Stimulated activated CD8-positive, alpha-beta memory T cell treated with anti-CD3 and anti-CD28 coated beads, Interleukin-4, amount 100 ng/mL, for 48 hours (primary cell): ENCODE data around the gene MT1E.
A peak's percentile ranks its signal among the peaks of the same experiment; 100 is the strongest.
"Not testable (repeated sequence)": the region's sequence is repeated elsewhere in the genome, so short reads cannot be mapped to it uniquely, and the experiment has no call there.

Experiments
- DNase-seq: peaks from one replicate; pipeline ENCODE4 v3.0.0-alpha.2; 2020

MT1E gene

DNA sequence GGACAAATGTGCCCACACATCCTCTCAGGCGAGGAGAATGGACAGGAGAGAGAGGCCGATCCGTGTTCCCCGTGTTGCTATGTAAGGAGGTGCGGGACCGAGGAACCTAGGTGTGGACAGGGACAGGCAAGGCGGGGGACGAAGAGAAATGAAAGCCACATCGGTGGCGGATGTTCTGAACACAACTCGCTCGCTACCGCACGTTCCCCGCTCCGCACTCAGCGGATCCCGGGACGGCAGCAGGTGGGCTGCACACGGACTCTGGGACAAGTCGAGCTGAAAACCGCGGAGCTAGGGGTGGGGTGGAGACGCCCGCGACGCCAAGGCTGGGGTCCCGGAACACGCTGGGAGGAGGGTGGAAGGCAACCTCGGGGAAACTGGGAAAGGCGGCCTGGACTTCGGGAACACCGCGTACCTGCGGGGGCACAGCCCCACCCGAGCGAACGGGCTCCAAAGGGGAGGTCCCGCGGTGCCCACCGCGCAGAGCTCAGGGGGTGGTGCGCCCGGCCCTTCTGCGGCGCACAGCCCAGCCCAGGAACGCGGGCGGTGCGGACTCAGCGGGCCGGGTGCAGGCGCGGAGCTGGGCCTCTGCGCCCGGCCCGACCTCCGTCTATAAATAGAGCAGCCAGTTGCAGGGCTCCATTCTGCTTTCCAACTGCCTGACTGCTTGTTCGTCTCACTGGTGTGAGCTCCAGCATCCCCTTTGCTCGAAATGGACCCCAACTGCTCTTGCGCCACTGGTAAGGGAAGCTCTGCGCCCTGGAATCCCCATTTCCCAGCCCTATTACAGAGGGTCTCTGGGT, at the start of gene MT1E:
Gene MT1E, plus strand, starts transcription at position 642 of the 803 bp plus-strand sequence. Its CDS starts 71 bp downstream, at position 713.
- peak; percentile 86 for DNase-seq

DNA sequence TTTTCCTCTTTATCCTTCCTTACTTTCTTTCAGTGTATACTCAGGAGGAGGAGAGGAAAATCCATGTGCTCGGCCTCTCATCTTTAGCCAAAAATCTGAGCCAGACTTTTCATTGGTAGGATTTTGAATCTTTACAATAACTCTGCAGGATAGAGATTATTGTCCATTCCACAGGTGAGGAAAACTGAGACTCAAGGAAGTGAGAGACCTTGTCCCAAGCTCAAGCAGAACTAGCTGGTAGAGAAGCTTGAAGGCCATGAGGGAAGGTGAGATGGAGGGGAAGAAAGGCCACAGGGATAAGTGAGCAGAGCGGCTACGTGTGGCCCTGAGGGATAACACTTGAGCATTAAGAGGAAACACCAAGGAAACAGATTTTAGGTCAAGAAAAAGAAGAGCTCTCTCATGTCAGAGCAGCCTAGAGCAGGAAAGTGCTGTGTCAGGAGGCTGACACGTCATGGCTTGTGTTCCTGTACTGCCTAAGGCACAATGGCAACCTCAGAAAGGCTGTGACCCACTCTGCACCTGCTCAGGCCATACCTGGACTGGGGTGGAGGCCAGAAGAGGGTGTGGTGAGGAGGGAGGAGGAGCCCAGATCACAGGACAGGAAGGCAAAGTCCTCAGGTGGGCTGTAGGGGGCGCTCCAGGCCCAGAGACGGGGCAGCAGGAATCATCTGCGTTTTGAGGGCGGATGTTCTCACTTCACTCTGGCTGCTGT, 48.8 kb upstream of the MT1E start:
- DNase-seq = peak; percentile 95

DNA sequence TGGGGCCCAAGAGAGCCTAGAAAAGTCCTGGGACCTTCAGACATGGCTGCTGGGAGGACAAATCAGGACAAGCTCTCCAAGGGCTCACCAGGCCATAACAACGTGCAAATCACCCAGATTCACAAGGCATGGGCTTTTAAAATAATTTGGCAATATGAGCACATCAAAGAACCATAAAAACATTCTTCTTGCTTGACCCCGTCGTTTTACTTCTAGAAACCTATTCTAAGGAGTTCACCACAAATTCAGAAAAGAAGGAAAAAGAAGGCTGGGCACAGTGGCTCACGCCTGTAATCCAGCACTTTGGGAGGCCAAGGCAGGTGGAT, 48.3 kb upstream of the MT1E start:
- DNase-seq = no peak

DNA sequence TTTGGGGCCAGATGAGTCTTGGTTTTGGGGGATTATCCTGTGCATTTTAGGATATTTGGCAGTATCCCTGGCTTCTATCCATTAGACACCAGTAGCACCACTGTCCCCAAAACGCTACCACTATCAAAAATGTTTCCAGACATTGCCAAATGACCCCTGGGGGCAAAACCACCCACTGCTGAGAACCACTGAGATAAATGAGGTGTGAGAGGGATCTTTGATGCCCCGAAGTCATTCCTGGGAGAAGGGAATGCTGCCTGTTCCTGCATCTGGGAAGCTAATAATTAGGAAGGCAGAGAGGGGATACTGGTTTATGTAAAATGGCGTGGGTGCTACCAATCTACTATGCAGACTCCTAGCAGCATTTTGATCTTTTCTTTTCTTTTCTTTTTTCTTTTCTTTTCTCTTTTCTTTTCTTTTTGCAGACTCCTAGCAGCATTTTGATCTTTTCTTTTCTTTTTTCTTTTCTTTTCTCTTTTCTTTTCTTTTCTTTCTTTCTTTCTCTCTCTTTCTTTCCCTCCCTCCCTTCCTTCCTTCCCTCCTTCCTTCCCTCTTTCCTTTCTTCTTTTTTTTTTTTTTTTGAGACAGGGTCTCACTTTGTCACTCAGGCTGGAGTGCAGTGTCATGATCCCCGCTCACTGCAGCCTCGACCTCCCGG, 45.1 kb upstream of the MT1E start:
- no peak for DNase-seq

DNA sequence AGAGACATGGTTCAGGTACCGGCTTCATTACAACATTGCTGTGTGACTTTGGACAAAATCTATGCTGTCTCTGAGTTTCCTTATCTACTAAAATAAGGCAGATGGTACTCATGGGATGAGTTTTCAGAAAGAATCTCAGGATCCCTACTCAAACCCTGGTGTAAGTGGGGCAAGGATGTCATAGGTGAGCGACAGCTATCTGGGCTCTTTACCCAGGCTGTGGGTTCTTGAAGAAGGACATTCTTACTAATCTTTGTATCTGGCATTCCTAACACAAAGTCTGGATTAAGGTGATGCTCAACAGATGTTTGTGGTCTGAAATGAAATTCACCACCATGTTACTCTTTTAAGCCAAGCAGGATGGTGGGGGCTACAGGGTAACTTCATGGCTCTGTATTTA, 42.7 kb upstream of the MT1E start:
- not testable (repeated sequence) for DNase-seq

DNA sequence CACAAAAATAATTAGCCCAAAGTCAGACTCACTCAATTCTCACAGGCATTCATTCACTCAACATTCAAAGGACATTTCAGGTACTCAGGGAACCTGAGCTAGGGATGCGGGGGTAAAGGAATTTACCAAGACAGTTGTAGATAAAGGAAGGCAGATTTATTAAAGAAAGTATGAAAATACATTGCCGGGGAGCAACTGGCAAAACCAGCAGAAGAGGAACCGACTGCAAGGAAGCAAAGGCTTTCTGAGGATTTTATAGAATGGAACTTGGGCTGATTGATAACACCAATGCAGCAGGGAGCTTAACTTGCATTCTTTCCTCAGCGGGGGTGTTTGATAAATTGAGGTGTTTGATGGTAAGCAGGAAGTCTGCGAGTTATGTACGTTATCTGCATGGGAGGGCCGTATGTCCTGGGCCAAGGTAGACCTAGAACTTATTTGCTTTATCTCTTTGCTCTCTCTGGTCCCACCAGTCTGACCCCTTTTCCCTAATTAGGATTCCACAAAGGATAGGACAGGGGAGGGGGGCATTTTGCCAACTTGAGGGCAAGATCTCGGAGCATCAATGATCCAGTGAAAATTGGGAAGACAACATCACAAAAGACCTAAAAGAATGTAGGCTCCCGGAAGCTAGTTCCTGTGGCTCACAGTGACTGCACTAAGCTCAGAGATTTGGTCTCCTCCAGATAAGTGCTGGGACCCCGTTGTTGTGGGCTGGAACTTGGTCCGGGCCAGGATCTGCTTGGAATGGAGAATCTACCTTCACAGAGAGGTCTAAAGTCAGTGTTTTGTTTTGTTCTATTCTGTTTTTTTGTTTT, 42.0 kb upstream of the MT1E start:
- DNase-seq = no peak

DNA sequence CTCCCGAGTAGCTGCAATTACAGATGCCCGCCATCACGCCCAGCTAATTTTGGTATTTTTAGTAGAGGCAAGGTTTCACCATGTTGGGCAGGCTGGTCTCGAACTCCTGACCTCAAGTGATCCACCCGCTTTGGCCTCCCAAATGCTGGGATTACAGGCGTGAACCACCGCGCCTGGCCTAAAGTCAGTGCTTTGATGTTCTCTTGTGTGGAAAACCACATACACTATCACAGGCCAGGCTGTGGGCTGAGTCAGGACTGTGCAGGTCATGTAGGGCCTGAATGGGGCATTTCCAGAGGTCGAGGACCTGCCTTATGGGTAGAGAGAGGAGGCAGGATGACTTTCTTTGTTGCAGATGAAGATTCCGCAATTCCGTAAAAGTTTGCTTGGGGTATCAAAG, 41.3 kb upstream of the MT1E start:
- no peak for DNase-seq

DNA sequence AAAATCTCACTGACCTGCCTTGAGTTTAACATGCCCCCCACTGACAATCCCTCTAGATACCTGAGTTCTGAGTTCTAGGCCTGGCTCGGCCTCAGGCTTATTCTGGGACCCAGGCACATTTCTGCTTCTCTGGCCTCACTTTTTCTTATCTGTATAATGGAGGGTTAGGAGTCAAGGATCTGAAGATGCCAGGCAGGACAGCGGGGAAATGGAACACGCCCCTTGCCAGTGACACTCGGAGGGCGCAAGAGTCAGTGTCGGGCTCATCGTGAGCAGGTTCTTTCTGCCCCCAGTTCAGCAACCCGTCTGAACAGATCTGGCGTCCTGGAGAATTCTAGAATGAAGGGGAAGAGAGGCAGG, 36.8 kb upstream of the MT1E start:
- peak; percentile 24 for DNase-seq

DNA sequence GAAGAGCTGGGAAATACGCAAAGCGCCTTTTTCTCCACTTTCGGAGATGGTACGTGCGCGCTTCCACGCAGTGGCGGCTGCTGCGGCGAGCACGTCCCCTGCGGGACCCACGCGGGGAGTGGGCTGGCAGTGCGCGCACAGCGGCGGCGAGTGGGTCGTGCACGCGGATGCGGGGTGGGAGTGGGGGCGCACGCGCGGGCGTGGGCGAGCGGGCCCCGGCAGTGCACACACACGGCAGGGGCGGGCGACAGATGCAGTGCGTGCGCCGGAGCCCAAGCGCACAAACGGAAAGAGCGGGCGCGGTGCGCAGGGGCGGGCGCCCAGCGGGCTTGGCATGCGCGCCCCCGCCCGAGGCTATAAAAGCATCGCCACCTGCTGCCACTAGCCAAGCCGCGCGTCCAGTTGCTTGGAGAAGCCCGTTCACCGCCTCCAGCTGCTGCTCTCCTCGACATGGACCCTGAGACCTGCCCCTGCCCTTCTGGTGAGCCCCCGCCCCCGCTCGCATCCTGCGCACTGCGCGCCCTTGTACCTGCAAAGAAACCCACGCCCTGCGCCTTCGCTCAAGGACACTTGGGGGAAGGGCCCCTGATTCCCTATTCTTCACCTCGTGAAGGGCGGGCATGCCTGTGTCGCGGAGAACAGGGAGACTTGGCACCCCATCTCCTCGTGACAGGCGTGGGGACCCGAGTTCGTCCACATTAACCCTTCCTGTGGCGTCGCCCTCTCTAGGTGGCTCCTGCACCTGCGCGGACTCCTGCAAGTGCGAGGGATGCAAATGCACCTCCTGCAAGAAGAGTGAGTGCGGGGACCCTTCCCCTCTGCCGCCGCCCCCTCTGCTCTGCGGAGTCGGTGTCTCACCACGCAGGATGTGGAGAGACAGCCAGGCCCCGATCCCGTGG, 36.2 kb upstream of the MT1E start, which contains the start of gene MT3:
Gene MT3, plus strand, starts transcription at position 388 of the 899 bp plus-strand sequence. Its CDS starts 63 bp downstream, at position 451.
- DNase-seq = peak; percentile 54

DNA sequence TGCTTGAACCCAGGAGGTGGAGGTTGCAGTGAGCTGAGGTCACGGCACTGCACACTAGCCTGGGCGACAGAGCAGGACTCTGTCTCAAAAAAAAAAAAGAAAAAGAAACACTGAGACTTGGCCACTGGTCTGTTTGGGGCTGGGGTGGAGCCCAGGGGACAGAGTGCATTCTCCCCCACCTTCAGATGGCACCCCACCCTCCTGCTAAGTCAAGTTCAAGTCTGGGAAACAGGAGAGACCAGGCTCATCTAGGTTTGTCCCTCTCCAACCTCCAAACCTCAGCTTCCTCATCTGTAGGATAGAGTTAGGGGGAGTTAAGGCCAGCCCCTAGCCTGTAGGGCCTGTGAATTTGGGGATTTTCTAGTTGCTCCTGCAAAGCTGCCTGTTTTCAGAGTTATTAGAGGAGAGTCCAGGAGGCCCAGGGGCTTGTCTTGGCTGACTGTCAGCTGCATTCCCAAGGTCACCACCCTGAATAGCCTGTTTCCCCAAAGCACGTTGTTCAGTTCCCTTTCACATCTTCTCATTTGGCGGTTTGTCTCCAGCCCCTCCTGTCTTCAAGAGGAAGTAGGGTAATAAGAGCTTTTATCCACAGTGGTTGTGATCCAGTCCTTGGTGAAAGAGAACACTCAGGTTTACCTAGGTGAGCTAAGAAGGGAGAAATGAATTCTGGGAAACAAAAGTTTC, 34.1 kb upstream of the MT1E start:
- peak; percentile 14 for DNase-seq

DNA sequence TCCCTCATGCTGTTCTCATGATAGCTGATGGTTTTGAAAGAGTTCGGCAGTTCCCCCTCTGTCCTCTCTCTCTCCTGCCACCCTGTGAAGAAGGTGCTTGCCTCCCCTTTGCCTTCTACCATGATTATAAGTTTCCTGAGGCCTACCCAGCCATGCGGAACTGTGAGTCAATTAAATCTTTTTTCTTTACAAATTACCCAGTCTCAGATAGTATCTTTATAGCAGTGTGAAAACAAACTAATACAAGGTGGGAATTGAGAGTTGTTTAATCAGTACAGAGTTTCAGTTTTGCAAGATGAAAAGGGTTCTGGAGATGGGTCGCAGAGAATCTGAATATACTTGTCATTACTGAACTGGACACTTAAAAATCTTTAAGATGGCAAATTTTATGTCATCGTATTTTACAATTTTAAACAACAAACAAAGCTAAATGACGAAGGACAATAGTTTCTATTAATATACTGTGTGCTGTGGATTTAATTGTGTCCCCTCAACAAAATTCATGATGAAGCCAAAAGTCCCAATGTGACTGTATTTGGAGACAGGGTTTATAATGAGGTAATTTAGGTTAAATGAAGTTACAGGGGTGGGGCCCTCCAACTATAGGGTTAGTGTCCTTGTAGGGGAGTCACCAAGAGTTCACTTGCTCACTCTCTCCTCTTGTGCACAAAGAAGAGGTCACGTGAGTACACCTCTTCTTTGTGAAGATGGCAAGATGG, 31.8 kb upstream of the MT1E start:
- DNase-seq = peak; percentile 15

DNA sequence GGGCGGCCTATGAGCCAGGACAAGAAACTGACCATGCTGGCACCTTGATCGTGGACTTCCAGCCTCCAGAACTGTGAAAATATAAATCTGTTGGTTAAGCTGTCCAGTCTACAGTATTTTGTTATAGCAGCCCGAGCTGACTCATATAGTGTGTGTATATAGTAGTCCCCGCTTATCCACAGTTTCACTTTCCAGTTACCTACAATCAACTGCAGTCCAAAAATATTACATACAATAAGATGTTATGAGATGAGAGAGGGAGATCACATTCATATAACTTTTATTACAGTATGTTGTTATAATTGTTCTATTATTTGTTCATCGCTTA, 31.3 kb upstream of the MT1E start:
- no peak for DNase-seq

DNA sequence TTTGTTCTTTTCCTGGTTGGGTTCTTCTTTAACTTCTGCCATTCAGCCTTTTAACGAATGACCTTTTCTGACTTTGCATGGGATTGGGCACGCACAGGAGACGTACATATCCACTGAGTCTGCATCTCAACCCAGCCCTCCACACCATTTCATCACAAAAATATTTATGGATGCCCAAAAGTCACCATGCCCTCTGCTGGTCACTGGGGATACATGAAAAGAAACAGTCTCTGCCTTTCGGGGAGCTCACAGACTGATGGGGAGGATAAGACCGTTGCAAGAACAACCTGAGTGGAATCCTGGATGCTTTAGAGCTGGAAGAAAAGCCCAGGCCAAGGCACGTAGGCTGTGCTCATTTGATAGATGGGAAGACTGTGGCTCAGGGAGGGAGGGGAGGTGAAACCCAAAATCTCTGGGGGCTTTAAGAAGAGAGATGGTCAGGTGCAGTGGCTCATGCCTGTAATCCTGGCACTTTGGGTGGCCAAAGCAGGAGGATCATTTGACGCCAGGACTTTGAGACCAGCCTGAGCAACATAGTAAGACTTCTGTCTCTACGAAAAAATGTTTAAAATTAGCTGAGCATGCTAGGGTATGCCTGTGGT, 25.1 kb upstream of the MT1E start:
- peak; percentile 45 for DNase-seq

DNA sequence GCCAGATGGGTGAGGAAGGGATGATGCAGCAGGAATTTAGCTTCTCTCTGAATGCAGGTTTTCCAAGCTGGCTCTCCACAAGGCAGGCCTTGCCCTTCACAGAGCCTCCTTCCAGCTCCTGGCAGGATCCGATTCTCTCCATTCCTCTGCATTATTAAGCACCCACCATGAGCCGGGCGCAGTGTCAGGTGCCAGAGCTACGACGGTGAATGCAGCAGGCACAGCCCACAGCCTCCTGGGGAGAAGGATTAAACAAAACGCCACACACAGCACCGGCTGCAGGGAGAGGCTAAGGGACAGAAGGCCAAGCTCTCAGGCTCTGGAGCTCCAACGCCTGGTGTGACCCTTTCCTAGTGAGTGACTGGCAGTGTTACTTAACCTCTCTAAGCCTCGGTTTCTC, 24.3 kb upstream of the MT1E start:
- DNase-seq = peak; percentile 12

DNA sequence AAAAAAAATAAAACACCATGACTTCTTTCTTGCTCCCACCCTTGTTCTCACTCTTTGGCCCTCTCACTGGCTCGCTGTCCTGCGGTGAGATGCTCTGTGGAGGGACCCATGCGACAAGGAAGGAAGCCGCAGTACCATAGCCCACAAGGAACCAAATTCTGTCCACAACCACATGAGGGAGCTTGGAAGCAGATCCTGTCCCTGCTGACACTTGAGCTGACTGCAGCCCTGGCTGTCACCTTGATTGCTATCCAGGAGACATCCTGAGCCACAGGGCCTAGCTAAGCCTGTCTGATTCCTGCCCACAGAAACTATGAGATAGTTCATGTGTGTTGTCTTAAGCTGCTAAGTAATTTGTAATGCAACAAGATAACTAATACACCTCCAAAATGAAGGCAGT, 22.0 kb upstream of the MT1E start:
- no peak for DNase-seq

DNA sequence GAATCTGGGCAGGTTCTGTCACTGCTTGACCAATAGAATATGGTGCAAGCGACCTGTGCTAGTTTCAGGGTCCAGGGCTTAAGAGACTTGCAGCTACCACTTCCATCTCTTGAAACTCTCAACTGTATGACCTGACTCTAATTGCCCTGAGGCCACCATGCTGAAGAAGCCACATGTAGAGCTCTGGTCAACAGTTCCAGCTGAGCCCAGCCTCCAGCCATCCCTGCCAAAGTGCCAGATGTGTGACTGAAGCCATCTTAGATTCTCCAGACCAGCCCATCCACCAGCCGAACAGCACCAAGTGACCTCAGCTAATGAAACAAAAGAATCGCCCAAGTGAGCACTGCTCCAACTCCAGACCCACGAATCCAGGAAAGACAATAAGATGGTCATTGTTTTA, 20.6 kb upstream of the MT1E start:
- no peak for DNase-seq

DNA sequence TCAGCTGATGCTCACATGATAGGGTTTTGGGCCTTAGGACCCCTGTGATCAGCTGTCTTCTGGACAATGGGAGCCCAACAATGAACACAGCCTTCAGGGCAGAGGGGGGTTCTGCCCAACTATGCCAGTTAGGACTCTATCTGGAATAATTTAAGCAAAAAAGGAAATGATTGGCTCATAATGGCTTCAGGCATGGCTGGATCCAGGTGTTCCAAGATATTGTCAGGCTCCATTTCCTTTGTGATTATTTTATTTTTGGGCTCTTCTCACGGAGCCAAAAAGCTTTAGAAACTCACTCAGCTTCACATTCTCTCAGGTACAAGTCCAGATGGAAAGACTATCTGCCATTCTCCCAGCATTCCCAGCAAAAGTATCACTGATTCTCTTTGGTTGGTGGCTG, 20.1 kb upstream of the MT1E start:
- no peak for DNase-seq

DNA sequence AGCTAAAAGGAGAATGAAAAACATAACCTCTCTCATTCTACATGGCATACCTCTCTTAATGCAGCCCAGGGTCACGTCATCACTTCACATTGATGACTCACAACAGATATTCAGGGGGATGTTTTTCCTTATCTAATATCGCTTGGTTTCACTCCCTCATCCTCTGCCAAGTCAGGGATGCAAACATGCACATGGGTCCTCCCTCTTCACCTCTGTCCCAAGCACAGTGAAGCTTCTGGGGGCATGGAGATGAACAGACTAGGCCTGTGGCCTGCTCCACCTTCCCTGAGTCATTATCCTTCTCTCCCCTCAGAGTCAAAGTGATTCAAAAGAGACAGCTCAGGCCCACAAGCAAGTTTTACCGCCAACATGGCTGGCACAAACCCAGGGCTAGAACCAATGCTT, 19.5 kb upstream of the MT1E start:
- no peak for DNase-seq

DNA sequence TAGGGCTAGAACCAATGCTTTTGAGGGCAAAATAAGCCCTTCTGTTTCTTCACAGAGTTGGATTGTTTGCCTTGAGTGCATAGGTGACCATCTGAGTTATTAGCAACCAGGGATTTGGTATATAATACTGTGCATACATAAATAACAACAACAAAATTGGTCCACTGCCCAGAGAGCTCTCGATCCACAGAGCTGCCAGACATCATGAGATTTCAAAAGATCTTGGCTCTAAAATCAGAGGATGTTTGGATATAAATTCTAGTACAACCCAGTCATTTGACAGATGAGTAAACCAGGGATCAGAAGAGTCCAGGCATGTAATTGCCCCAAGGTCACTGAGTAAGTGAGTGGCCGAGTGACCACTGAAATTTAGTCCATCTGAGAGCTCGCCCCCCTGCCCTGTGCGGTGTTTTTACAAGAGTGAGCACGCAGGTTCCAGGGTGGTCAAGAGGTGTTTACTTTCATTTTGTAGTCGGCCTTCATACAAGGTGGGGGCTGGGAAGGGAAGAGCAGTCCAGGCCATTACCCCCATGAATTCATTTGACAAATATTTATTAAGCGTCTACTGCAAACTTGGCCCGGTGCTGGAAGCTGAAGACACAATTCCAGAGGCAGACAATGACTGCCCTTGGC, 19.0 kb upstream of the MT1E start:
- DNase-seq = no peak

DNA sequence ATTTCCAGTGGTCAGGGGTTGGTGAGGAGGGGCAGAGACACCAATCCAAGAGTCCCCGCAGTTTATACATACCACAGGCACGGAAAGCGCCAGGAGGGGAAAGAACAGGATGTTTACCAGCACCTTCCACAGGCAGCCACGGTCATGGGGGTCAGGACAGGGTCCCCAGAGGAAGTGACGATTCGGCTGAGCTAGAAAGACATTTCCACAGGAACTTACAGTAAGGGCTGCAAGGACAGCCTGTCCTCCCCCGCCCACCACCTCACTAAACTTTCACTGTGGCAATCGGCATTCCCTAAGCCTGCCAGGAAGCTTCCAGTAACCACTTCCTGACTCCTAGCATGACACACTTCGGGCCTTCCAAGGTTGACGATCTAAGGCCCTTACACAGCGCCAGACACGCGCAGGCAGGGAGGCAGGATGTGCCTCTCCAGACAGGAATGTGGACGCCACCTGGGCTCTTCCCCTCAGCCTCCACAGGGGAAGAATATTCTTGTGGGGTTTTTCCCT, 18.4 kb upstream of the MT1E start:
- DNase-seq = peak; percentile 34
